Inflammatory macrophage treated with lipopolysaccharide for 4 hours (primary cell): ENCODE data around the gene BHLHE23.

Source experiments
- DNase-seq: peaks from one replicate; pipeline ENCODE4 v3.0.0-alpha.2; 2020

BHLHE23 gene

DNA sequence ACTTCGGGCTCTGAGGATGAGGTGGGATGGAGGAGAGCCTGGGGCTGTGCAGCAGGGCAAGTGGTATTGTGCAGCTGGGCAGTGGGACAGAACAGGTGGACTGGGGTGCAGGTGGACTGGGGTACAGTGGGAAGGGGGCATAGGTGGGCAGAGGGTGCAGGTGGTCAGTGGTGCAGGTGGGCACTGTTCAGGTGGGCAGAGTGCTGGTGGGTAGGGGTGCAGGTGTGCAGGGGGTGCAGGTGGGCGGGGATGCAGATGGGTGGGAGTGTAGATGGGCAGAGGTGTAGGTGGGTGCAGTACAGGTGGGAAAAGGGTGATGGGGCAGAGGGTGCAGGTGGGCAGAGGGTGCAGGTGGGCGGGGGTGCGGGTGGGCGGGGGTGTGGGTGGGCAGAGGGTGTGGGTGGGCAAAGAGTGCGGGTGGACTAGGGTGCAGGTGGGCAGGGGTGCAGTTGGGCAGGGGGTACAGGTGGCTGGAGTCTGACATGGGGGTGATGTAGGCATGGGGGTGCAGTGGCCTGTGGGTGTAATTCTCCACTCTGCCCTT, 20.4 kb downstream of the BHLHE23 start:
- DNase-seq, result no peak

- no peak for DNase-seq
Observed at GRCh38 chr20:62985444-62985778, 21.4 kb downstream of the BHLHE23 start.

GRCh38 chr20:62984666-62985443, 21.9 kb downstream of the BHLHE23 start:
- DNase-seq, result no peak

DNA sequence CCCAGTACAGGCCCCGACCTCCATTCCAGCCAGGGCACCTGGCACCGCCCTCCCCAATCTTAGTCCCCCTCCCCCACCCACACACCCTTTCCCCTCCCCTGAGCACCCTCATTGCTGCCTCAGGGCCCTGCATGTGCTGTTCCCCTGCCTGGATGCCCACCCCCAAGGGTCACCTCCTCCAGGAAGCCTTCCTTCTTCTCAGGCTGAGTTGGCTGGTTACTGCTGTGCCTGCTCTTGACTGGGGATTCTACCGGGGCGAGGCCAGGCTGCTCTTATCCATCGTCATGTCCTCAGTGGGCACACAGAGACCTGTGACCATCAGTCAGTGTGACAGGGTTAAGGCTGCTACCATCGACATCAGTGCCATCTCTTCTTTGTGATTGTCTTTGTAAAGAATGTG, 23.6 kb downstream of the BHLHE23 start:
- no peak for DNase-seq

GRCh38 chr20:62982124-62983075, 24.4 kb downstream of the BHLHE23 start:
- no peak for DNase-seq

GRCh38 chr20:62980970-62981369, 25.8 kb downstream of the BHLHE23 start:
- DNase-seq, result no peak

GRCh38 chr20:62980380-62980960, 26.3 kb downstream of the BHLHE23 start:
- DNase-seq, result no peak

DNA sequence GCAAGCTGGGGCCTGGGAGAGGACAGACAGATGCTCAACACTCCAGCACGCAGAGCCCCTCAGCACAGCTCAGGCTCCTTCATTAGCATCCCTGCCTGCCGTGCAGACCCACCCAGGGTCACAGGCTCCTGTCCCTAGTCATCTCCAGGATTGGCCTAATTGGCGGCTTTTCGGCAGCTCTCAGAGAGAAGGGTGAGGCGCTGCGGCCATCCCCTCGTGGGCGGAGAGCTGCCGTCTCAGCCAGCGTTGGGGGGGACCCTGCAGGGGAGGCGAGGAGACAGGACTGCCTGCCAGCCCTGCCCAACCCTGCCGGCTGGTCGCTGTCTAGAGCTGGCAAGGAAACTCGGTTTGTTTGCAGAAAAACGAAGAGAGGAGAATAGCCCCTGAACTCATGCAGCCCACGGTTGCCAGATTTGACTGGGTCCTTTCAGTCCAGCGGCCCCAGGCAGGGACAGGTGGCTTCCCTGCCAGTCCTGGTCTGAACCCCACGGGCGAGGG, 26.8 kb downstream of the BHLHE23 start:
- DNase-seq, result no peak

DNA sequence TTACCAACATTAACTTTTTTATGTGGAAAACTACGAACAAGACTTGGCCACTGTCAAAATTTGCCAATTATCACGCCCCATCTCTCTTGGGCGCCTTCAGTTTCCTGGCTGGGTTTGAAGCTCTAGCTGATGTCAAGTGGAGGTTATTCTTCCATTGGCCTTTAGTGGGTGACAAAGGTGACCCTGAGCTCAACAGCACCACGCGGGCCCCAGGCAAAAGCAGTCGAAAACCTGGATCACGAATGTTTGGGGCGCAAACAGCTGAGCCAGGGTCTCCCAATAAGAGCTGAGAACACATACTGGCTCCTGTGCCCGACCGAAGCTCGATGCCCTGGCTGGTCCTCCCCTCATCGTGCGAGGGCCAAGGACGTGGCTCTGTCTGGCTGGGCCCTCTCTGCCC, 27.5 kb downstream of the BHLHE23 start:
- no peak for DNase-seq

DNA sequence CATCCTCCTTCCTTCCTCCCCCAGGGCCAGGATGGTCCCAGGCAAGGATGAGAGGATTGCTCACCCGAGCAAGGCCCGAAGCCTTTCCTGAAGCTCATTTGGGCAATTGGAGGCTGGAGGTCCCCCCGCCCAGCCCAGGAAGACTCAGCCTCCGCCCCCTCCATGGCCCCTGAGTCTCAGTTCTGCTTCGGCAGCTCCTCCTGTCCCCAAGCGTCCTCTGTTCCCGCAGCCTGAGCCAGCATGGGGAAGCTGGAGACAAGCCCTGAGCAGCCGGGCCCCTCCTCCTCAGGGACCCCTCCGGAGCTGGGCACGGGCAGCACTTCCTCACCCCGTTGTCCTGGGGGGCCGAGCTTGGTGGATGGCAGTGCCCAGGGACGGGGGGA, 28.2 kb downstream of the BHLHE23 start:
- DNase-seq, result peak; percentile 37

DNA sequence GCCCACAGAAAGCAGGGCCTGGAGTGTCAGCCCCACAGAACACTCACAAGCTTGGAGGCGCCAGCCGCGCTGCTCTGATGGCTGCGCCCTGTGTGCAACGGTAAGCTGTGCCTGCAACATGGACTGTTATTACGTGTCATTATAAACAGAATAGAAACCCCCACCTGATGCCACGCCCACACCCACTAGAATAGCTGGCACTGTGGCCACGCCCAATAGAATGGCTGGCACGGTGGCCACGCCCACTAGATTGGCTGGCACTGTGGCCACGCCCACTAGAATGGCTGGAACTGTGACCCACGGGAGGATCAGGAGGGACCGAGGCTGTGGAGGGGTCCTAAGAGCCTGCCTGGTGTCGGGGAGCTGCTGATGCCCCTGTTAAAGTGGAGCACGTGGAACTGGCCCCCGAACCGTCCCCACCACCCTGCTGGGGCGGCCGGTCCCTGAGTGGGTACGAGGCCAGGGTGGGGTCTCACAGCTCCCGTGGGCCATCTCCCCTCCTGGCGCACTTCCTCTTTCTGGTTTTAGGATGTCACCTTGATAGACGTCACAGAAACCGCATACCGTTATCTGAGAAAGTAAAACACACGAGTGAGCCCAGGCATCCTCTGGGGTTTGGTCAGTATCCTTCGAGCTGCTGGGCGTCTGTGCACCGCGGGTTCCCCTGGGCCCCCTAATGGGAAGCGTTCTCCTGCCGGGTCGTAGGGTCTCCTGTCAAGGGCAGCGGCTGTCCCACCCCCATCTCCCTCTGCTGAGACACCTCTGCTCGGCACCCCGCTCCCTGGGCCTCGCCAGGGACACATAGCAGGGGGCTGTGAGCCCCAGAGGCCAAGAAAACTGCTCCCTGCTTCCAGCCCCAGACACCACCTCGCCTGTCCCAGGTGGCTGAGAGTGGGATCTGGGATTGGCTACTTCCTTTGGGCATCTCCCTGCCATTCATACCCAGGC, 28.9 kb downstream of the BHLHE23 start:
- peak; percentile 58 for DNase-seq

DNA sequence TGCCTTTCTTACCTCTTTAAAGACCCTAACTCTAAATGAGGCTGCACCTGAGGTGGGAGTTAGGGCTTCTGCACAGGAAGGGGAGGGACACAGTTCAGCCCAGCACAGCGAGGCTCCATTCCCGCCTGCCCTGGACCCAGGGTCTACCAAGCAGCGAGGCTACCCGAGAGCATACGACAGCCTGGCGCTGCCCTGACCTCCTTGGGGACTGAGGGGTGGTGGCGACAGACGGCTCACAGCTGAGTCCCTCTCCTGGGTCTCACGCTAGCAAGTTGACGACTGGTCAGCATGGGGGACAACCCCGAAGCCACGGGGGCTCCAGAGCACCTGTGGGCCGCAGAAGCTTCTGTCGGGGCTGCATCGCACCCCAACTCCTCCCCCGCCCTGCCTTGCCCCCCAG, 29.9 kb downstream of the BHLHE23 start:
- DNase-seq, result no peak

DNA sequence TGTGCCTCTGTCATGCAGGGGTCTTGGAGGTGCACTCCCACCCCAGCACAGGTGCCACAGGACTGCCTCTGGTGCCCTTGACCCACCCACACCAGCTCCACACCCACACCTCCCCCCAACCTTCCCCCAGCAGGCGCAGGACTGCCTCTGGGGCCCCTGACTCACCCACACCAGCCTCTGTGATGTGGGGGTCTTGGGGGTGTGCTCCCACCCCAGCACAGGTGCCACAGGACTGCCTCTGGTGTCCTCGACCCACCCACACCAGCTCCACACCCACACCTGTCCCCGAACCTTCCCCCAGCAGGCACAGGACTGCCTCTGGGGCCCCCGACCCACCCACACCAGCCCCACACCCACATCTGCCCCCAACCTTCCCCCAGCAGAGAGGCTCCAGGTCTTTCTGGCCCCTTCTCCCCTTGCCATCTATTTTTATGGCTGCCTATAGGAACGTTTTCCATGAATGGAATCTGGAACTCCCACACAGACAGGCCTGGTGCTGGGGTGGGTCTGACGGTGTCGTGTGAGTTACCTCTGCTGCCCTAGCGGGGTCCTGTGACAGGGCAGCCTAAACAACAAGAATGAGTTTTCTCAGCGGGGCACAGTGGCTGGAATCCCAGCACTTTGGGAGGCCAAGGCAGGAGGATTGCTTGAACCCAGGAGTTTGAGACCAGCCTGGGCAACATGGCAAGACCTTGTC, 30.8 kb downstream of the BHLHE23 start:
- DNase-seq, result no peak

GRCh38 chr20:62975251-62975760, 31.5 kb downstream of the BHLHE23 start:
- peak; percentile 35 for DNase-seq

DNA sequence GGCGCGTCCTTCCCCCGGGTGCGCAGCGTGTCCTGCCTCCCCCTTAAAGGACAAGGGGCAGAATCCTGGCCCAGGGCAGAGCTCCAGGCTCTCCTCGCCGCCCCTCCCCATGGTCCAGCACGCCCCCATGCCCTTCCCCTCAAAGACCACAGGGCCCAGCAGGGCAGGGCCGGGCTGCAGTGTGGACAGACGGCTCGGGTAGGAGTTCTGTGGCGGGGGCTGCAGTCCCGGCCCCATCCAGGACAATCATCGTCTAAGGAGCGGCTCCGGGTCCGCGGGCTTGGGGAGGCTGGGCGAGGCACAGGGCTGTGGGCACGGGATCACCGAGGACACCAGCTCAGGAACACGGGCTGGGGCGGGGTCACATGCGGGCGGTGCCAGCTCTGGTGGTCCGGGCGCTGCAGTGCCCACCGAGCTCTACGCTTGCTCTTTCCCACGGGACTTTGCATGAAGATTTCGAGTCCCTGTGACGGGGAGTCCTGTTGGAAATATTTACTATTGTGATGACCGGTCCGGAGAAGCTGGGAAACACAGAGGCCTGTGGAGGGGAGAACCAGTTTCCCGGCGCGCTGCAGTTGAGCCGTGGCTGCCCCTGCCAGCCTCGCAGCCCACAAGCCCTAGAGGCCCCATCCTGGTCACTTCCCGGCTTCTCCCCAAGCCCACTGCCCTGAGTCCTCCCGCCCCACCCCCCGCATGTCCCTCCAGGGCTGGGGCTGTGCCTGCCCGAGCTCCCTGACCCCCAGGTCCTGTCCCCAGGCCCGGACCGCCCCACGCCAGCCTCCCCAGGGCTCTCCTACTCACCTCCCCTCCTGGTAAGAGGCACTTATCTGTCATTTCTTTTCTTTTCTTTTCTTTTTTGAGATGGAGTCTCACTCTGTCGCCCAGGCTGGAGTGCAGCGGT, 33.7 kb downstream of the BHLHE23 start:
- no peak for DNase-seq

GRCh38 chr20:62971950-62972844, 34.6 kb downstream of the BHLHE23 start:
- DNase-seq, result peak; percentile 84

- no peak for DNase-seq
Observed at GRCh38 chr20:62971211-62971949, 35.4 kb downstream of the BHLHE23 start.
